ENCODE data around the gene CREBBP.

The CREBBP gene

DNA sequence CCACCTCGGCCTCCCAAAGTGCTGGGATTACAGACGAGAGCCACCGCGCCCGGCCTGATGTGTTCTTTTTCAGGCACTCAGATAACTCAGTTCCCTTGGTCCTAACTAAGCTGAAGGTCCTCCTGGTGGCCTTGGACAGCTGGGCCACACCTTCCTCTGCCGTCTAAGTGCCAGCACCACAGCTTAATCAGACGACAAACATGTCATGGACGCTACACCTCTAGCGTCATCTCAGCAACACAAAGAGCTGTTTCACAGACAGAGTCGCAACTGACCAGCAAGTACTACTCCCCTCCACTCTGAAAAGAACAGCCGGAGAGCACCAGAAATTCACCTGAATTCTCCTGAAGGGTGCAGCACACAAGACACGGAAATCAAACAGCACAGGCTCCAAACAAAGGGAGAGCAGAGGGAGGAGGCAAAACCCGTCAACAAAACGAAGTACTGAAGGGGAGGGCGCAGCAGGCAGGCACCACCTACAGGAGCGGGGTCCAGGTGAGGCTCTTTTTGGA is 167.6 kb downstream of the CREBBP start:
- TF ChIP-seq, protein P1, sequence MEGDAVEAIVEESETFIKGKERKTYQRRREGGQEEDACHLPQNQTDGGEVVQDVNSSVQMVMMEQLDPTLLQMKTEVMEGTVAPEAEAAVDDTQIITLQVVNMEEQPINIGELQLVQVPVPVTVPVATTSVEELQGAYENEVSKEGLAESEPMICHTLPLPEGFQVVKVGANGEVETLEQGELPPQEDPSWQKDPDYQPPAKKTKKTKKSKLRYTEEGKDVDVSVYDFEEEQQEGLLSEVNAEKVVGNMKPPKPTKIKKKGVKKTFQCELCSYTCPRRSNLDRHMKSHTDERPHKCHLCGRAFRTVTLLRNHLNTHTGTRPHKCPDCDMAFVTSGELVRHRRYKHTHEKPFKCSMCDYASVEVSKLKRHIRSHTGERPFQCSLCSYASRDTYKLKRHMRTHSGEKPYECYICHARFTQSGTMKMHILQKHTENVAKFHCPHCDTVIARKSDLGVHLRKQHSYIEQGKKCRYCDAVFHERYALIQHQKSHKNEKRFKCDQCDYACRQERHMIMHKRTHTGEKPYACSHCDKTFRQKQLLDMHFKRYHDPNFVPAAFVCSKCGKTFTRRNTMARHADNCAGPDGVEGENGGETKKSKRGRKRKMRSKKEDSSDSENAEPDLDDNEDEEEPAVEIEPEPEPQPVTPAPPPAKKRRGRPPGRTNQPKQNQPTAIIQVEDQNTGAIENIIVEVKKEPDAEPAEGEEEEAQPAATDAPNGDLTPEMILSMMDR (IDR thresholded peaks at IDR 0.05; ENCODE audit: poor library complexity, severe bottlenecking): no peak
- H3K27me3 ChIP-seq (ENCODE audit: insufficient read depth, poor library complexity, severe bottlenecking): no peaks in the 10 kb centered on the region
- no peak overlapping the region for H3K27ac ChIP-seq (ENCODE audit: poor library complexity, severe bottlenecking)
- H3K4me3 ChIP-seq (ENCODE audit: severe bottlenecking): no peak overlapping the region
- ATAC-seq (ENCODE audit: low read depth) (no peak), DNase-seq (ENCODE audit: low spot score) (no peak)
- H3K9me3 ChIP-seq (ENCODE audit: severe bottlenecking): no peaks in the 10 kb centered on the region
- H3K36me3 ChIP-seq (ENCODE audit: low read depth): peaks cover 48% of the 10 kb centered on the region
- H3K4me1 ChIP-seq (ENCODE audit: insufficient read depth, poor library complexity, severe bottlenecking): no peaks in the 10 kb centered on the region

DNA sequence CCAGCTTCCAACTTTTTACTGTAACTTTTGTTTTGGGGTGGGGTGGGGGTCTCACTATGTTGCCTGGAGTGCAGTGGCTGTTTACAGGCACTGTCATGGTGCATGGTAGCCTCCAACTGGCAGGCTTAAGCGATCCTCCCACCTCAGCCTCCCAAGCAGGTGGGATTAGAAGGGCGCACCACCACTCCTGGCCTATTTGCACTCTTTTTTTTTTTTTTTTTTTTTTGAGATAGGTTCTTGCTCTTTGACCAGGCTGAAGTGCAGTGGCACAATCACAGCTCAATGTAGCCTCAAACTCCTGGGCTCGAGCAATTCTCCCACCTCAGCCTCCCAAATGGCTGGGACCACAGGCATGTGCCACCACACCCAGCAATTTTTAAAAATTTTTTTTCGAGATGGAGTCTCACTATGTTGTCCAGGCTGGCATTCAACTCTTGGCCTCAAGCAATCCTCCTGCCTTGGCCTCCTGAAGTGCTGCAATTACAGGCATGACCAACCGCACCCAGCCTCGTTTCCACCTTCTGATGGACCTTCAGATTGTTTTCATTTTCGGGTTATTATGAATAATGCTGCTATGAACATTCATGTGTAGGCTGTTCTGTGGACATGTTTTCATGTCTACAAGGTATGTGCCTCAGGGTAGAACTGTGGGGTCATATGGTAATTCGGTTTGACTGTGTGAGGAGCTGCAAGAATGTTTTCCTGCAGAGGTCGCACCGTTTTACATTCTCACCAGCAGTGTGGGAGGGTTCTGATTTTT is 174.1 kb downstream of the CREBBP start:
- DNase-seq (ENCODE audit: low spot score): no peak
- no peaks in the 10 kb centered on the region for H3K27me3 ChIP-seq (ENCODE audit: insufficient read depth, poor library complexity, severe bottlenecking)
- TF ChIP-seq, protein P1 (IDR thresholded peaks at IDR 0.05; ENCODE audit: poor library complexity, severe bottlenecking): no peak
- no peak overlapping the region for H3K27ac ChIP-seq (ENCODE audit: poor library complexity, severe bottlenecking)
- H3K9me3 ChIP-seq (ENCODE audit: severe bottlenecking): no peaks in the 10 kb centered on the region
- peaks cover 22% of the 10 kb centered on the region for H3K36me3 ChIP-seq (ENCODE audit: low read depth)
- no peaks in the 10 kb centered on the region for H3K4me1 ChIP-seq (ENCODE audit: insufficient read depth, poor library complexity, severe bottlenecking)
- ATAC-seq (ENCODE audit: low read depth): no peak
- H3K4me3 ChIP-seq (ENCODE audit: severe bottlenecking): no peak overlapping the region

DNA sequence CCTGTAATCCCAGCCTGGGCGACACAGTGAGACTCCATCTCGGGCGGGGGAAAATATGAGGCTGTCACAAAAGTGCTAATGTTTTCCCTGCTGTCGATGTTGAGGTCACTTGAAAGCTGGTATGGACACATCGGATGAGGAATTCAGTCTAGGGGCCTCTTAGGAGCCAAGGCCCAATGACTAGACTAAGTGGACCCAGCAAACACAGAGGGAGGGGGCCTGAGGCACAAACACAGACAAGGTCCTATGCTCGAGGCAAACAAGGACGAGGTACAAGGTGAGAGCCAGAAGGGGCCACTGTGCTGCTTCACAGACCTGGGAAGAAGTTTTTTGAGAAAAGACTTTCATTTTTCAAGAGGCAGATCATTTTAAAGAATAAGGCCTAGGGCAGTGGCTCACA is 178.4 kb downstream of the CREBBP start:
- no peaks in the 10 kb centered on the region for H3K4me1 ChIP-seq (ENCODE audit: insufficient read depth, poor library complexity, severe bottlenecking)
- no peak overlapping the region for H3K4me3 ChIP-seq (ENCODE audit: severe bottlenecking)
- TF ChIP-seq, protein P1 (IDR thresholded peaks at IDR 0.05; ENCODE audit: poor library complexity, severe bottlenecking): no peak
- H3K36me3 ChIP-seq (ENCODE audit: low read depth): peaks cover 15% of the 10 kb centered on the region; the same call in 1 of the 2 replicates
- ATAC-seq (ENCODE audit: low read depth): no peak
- H3K27me3 ChIP-seq (ENCODE audit: insufficient read depth, poor library complexity, severe bottlenecking): no peaks in the 10 kb centered on the region
- no peaks in the 10 kb centered on the region for H3K9me3 ChIP-seq (ENCODE audit: severe bottlenecking)
- H3K27ac ChIP-seq (ENCODE audit: poor library complexity, severe bottlenecking): no peak overlapping the region
- no peak for DNase-seq (ENCODE audit: low spot score)

DNA sequence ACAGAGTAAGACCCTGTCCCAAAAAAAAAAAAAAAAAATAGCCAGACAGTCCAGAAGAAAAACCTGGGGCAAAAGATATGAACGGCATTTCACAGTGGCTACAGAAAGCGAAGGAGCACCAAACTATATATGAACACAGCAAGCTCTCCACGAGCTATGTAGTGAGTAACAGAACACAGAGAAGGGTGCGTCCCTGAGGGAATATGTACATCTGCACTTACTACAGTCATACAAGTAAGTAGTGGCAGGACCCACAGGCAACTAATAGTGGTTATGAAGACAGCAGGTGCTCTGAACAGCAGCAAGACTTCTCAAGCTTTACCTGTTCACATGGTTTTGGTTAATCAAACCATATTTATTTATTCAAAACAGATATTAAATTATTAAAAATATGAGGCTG is 179.0 kb downstream of the CREBBP start:
- DNase-seq (ENCODE audit: low spot score) (no peak), ATAC-seq (ENCODE audit: low read depth) (no peak)
- Histone ChIP-seq H3K9me3 (ENCODE audit: severe bottlenecking) (no peaks in the 10 kb centered on the region), H3K27ac (ENCODE audit: poor library complexity, severe bottlenecking) (no peak overlapping the region), H3K36me3 (ENCODE audit: low read depth) (peaks cover 11% of the 10 kb centered on the region; the same call in 1 of the 2 replicates), H3K4me1 (ENCODE audit: insufficient read depth, poor library complexity, severe bottlenecking) (no peaks in the 10 kb centered on the region), H3K4me3 (ENCODE audit: severe bottlenecking) (no peak overlapping the region), H3K27me3 (ENCODE audit: insufficient read depth, poor library complexity, severe bottlenecking) (no peaks in the 10 kb centered on the region)
- TF ChIP-seq, protein P1 (IDR thresholded peaks at IDR 0.05; ENCODE audit: poor library complexity, severe bottlenecking): no peak

DNA sequence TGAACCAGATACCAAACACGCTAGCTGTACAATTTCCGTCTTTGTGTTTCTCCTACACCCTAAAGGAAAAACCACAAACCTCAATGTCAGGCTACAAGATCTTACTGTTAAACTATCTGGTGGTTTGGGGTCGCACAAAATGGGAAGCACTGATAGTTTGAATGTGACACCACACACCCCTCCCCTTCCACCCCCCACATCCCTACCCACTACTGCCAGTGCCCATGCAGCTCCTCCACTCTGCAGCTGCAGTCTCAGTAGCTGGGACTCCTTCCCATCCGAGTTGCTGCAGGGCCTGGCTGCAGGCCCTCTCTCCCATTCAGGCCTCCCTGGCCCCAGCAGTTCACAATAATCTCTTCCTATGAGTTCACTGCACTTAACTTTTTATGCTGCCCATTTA is 181.6 kb downstream of the CREBBP start:
- Histone ChIP-seq H3K9me3 (ENCODE audit: severe bottlenecking) (no peaks in the 10 kb centered on the region), H3K4me3 (ENCODE audit: severe bottlenecking) (no peak overlapping the region), H3K27me3 (ENCODE audit: insufficient read depth, poor library complexity, severe bottlenecking) (no peaks in the 10 kb centered on the region), H3K36me3 (ENCODE audit: low read depth) (peaks cover 17% of the 10 kb centered on the region), H3K27ac (ENCODE audit: poor library complexity, severe bottlenecking) (no peak overlapping the region), H3K4me1 (ENCODE audit: insufficient read depth, poor library complexity, severe bottlenecking) (no peaks in the 10 kb centered on the region)
- no peak for DNase-seq (ENCODE audit: low spot score)
- TF ChIP-seq, protein P1 (IDR thresholded peaks at IDR 0.05; ENCODE audit: poor library complexity, severe bottlenecking): no peak
- no peak for ATAC-seq (ENCODE audit: low read depth)

Measured in RWPE2 (cell line).